NCI-H510A (cell line): Measurements from ENCODE around the gene SLC27A4.
"Not testable (repeated sequence)": the region's sequence is repeated elsewhere in the genome, so short reads cannot be mapped to it uniquely, and the experiment has no call there.

Experiments used
- DNase-seq: peaks from one replicate; lab custom pipeline; 2025; lab: John Stamatoyannopoulos, UW

SLC27A4 gene

DNA sequence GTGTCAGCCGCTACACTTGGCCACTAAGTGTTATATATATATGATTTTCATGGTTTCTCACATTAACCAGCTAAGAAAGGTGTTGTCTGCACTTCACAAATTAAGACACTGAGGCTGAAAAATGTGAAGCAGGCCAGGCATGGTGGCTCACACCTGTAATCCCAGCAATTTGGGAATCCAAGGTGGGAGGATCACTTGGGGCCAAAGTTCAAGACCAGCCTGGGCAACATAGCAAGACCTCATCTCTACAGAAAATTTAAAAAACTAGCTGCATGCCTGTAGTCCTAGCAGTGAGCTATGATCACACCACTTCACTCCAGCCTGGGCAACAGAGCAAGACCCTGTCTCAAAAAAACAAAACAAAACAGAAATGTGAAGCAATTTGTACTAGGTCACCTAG is 15.9 kb upstream of the SLC27A4 start:
- no peak for DNase-seq

DNA sequence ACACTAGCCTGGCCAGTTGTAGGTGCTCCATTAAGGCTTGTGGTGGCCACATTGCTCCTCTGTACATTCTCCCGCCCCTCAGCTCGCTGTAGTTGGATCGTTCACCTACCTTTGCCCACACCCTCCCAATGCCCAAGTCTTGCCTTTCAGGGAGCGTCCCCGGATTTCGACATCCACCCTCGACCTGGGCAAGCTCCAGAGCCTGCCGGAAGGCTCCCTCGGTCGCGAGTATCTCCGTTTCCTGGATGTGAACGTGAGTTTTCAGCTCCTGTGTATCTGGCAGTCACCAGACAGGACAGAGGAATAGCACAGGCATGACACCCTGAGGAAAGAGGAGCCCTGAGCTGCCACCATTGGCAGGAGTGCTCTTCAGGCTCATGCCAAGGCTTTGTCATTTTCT is 14.7 kb upstream of the SLC27A4 start:
- DNase-seq, result no peak

- no peak for DNase-seq
Observed at GRCh38 chr9:128333451-128333869, 6.9 kb upstream of the SLC27A4 start.

DNA sequence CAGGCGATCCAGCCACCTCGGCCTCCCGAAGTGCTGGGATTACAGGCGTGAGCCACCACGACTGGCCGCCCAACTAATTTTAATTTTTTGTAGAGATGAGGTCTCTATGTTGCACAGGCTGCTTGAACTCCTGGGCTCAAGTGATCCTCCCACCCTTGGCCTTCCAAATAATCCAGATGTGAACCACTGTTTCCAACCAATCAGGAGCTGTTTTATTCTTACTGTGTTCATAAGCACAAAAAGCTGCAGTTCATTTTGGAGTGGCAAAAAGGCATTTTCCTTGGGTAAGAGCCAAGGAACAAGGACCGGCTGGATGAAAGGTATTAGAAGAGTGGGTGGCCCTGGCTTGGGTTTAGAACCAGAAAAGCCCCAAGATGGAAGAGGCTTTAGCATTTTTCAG is 5.2 kb upstream of the SLC27A4 start:
- DNase-seq, result no peak

DNA sequence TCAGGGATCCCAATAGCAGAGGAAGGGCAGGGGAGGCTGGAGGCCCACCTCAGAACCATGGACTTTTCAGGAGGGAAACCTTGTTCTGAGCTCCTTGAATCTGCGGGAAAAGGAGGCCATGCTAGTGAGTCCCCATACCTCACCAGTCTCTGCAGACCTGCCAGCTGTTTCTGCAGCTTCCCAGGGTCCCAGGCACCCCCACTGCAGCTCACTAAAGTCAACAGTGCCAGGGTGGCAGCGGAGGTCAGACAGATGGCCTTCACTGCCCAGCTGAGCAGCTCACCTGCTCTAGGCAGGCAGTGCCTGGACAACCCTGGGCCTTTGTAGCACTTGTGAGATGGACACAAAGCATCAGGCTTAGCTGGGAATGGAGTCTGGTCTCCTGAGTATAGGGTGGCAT is 4.4 kb upstream of the SLC27A4 start:
- DNase-seq, result no peak

- no peak for DNase-seq
Observed at GRCh38 chr9:128337936-128338335, 2.4 kb upstream of the SLC27A4 start.

- not testable (repeated sequence) for DNase-seq
Observed at GRCh38 chr9:128338852-128339614, 1.3 kb upstream of the SLC27A4 start.

- no peak for DNase-seq
Observed at GRCh38 chr9:128340691-128341434, 536 bp downstream of the SLC27A4 start.

DNA sequence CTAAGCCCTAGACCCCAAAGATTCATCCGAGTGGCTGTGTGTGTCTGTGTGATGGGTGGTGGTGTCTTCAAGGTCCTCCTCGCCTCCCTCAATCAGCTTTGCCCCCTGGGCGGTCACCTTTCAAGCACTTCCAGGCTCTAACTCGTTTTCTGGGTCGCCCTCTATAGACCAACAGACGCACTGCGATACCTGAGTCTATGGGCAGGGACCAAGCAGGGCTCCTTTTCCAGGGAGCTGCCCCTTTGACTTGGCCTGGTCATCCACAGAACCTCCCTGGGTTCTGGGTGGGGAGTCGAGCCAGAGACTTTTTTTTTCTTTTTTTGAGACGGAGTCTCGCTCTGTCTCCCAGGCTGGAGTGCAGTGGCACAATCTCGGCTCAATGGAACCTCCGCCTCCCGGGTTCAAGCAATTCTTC is 1.1 kb downstream of the SLC27A4 start:
- DNase-seq, result peak; percentile 32

GRCh38 chr9:128342971-128343680 is 2.8 kb downstream of the SLC27A4 start:
- no peak for DNase-seq

- no peak for DNase-seq
Observed at GRCh38 chr9:128343855-128344254, 3.5 kb downstream of the SLC27A4 start.

GRCh38 chr9:128344931-128345605 is 4.7 kb downstream of the SLC27A4 start:
- DNase-seq, result no peak

- no peak for DNase-seq
Observed at GRCh38 chr9:128349125-128349524, 8.8 kb downstream of the SLC27A4 start.

GRCh38 chr9:128349772-128350171 is 9.4 kb downstream of the SLC27A4 start:
- no peak for DNase-seq

DNA sequence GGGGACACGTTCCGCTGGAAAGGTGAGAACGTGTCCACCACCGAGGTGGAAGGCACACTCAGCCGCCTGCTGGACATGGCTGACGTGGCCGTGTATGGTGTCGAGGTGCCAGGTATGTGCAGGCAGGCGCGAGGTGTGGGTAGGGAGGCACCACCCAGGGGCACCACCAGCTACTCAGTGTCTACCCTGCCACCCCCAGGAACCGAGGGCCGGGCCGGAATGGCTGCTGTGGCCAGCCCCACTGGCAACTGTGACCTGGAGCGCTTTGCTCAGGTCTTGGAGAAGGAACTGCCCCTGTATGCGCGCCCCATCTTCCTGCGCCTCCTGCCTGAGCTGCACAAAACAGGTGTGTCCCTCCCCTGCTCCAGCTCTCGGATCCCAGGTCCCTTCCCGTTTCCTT is 15.1 kb downstream of the SLC27A4 start:
- no peak for DNase-seq

DNA sequence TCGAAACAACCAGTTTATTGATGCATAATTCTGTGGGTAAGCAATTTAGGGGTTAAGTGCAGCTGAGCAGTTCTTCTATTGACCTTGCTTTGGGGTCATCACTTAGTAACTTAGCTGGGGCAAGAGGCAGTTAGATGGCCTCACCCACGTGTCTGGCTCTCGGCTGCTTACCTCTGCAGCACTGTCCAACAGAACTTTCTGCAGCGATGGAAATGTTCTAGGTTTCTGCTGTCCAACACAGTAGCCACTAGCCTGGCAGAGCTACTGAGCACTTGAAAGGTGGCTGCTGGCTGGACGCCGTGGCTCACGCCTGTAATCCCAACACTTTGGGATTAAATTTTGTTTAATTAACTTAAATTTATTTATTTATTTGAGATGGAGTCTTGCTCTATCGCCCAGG is 17.8 kb downstream of the SLC27A4 start:
- DNase-seq, result no peak

DNA sequence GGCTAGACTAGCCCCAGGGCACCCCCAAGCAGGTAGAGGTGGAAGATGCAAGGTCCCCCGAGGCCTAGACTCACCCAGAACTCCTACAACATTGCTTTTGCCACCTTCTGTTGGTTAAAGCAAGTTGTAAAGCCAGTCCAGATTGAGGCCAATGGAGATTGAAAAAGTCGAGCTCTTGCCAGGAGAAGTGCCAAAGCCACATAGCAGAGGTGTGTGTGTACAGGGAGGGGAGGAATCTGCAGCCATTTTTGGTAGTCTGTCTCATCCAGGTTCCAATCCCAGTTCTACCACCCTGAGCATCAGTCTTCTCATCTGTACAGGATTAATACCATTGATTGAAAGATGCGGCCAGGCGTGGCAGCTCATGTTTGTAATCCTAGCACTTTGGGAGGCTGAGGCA is 18.5 kb downstream of the SLC27A4 start:
- DNase-seq, result no peak

GRCh38 chr9:128360826-128361225 is 20.5 kb downstream of the SLC27A4 start:
- no peak for DNase-seq

DNA sequence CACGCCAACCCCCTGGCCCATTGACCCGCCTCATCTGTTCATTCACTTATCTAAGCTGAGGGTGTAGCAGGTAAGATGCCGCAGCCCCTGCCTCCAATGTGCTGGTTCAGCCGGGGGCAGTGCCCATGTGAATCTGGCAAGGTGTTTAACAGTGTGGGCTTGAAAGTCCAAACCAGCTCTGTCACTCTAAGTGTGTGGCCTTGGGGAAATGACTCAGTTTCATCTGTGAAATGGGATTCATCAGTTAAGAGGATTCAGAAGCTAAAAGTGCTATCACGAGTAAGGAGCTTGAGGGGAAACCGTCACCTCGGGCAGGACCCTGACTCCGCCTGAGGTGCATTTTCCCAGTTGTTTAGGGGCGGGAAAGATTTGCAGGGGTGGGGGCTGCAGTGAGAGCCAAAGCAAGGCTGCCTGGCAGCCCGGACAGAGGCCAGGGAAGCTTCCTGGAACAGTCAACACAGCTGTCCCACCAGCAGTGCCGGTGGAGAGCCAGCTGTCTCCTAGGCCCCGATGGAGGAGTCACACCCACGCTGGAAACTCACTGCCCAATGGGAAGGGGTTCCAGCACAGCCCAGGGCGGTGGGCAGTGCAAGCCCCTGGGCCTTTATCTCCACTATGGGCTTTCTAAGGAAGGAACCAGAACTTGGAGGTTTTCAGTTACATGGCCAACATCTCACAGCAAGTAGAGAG is 21.1 kb downstream of the SLC27A4 start:
- DNase-seq, result no peak

- peak; percentile 57 for DNase-seq
Observed at GRCh38 chr9:128361986-128362646, 21.8 kb downstream of the SLC27A4 start.

DNA sequence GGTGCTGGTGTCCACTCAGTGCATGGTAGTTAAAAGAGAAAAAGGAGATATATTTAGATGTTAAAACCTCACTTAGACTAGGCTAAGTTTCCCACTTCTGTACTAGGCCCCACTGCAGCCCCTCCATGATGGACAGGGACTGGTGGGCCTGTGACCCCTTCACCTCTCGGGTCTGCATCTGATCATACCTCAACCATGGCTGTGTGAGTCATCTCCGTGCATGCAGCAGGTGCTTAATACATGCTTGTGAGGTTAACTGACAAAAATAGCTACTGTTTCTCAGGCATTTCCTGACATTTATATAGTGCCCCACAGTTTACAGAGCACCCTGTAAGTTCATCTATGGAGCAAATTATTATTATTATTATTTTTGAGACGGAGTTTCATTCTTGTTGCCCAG is 22.4 kb downstream of the SLC27A4 start:
- DNase-seq, result no peak
